GM12892 (cell line): Measurements from ENCODE around the gene ESRRA.

Source experiments
- POLR2A ChIP-seq: IDR thresholded peaks from 2 replicates; pipeline ENCODE4 v1.6.1; 2011; ENCODE audit warnings: low read depth, low read length, control low read depth
- POLR2AphosphoS5 ChIP-seq: IDR thresholded peaks from 2 replicates; pipeline ENCODE4 v1.6.1; 2011; ENCODE audit warnings: low read depth, low read length, control low read depth

DNA sequence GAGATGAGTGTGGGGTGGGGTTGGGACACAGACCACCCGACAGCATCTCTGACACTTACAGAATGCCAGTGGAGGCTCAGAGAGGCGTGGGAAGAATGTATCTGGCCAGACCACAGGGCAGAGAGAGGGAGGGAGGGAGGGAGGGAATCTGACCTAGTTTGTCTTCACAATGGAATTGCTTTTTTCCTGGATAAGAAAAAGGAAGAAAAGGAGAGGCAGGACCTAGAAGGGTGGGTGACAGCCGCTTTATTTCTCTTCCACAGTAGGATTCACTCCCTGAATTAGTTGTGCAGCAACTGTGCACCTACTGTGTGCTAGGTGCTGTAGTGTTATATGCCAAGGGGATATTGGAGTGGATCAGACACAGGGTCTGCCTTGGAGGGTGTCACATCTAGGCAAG, 10.6 kb upstream of the ESRRA start:
- TF ChIP-seq POLR2AphosphoS5 (no peak), POLR2A (no peak)
